Sigmoid colon (tissue), 7 donors: ENCODE data around the gene FLRT1. TPM values are rescaled to one million over a fixed set of nuclear protein-coding genes. Genes with fewer than 3 reads are reported as not detected.

Source experiments
- DNase-seq: peaks from one replicate; pipeline ENCODE4 v3.0.0-alpha.2; 2019
- H3K27ac ChIP-seq, 4 donors: fragments of 200-600 bp; sonication (generic); one replicate each; pipeline ENCODE4 v1.5.1; 2016 to 2019; ENCODE audit warnings: mild to moderate bottlenecking in 1 of 4
- H3K27me3 ChIP-seq, 3 donors: fragments of 200-600 bp; sonication (generic); one replicate each; pipeline ENCODE4 v1.5.1; 2019; ENCODE audit warnings: mild to moderate bottlenecking in 1 of 3
- H3K36me3 ChIP-seq, 4 donors: fragments of 200-600 bp; sonication (generic); one replicate each; pipeline ENCODE4 v1.5.1; 2016 to 2019
- H3K4me1 ChIP-seq, 4 donors: fragments of 200-600 bp; sonication (generic); one replicate each; pipeline ENCODE4 v1.5.1; 2017 to 2019
- H3K4me3 ChIP-seq, 4 donors: fragments of 200-600 bp; sonication (generic); one replicate each; pipeline ENCODE4 v1.5.1; 2017 to 2019; ENCODE audit warnings: mild to moderate bottlenecking in 2 of 4, moderate library complexity in 1 of 4
- H3K9me3 ChIP-seq, 4 donors: fragments of 200-600 bp in 3 of 4; sonication (generic) in 3 of 4; one replicate each; pipeline versions ENCODE4 v1.5.1 to v1.6.1; 2013 to 2019
- CTCF ChIP-seq, 4 experiments: fragments of 450-650 bp in 3 of 4; fragments of 200-600 bp in 1 of 4; IDR thresholded peaks; one replicate each; pipeline ENCODE4 v1.5.1; 2016 to 2019; ENCODE audit warnings: antibody characterized with exemption in 4 of 4, mild to moderate bottlenecking in 3 of 4, moderate library complexity in 2 of 4
- EP300 ChIP-seq, 4 donors: sonication (generic); formaldehyde crosslinking; IDR thresholded peaks; one replicate each; pipeline ENCODE4 v1.6.1; 2017; ENCODE audit warnings: antibody characterized with exemption in 4 of 4
- POLR2A ChIP-seq, 2 donors: fragments of 450-650 bp; IDR thresholded peaks; one replicate each; pipeline ENCODE4 v1.6.1; 2016; ENCODE audit warnings: antibody characterized with exemption in 2 of 2, mild to moderate bottlenecking in 2 of 2, moderate library complexity in 2 of 2
- POLR2AphosphoS5 ChIP-seq, 4 donors: sonication (generic); formaldehyde crosslinking; IDR thresholded peaks; one replicate each; pipeline ENCODE4 v1.6.1; 2017; ENCODE audit warnings: antibody characterized with exemption in 4 of 4
- WGBS, 2 donors: extraction: QIAGEN DNeasy Blood & Tissue Kit; methylation state at CpG; one replicate each; pipeline ENCODE4 v1.1.7; 2013; 5-methylcytosine and 5-hydroxymethylcytosine counted together
- intact Hi-C: fragments of 100-400 bp; cut with DNase I; formaldehyde crosslinking; loops from one replicate; pipeline ENCODE4 v1.15.1; 2023
- polyA plus RNA-seq, 3 donors: library from polyadenylated mRNA; stranded (reverse); fragments of 200-250 nt; gene quantifications; one replicate each; pipeline ENCODE4 v1.2.3, GENCODE V29; 2013
- total RNA-seq, 4 donors: library from RNA; depleted of rRNA; stranded (reverse); fragments of >200 nt; gene quantifications; one replicate each; pipeline ENCODE4 v1.1.0, GENCODE V29; 2016
- donor health status: healthy with polysubstance abuse.
- donor health status: Bipolar disorder and iron deficiency.
- donor health status: healthy.

FLRT1 gene
- total RNA-seq (1 to 10 TPM in 3 of 4 donors, under 1 TPM in 1; 0.99 to 6.9 (median 3.1) TPM), polyA plus RNA-seq (under 1 TPM in 1 of 3 donors, not detected in 2; 0.66 TPM)

GRCh38 chr11:64035576-64035975 lies at the start of gene FLRT1:
Gene FLRT1, plus strand, starts transcription at chr11:64035931. Its CDS starts 80,337 bp downstream, at chr11:64116268.
- no peaks in the 10 kb centered on the region for H3K9me3 ChIP-seq
- peaks cover 0 to 32% (median 20%) of the 10 kb centered on the region in 4 donors for H3K4me1 ChIP-seq
- WGBS, 2 donors, result 1% methylated on average over 57 to 60 of the region's 64 CpGs
- H3K27ac ChIP-seq, result peak within 1 kb of the TSS; percentile 55 to 74 (median 72)
- no peak for DNase-seq
- no peaks in the 10 kb centered on the region for H3K36me3 ChIP-seq
- H3K27me3 ChIP-seq, result peaks cover 0 to 9% (median 0%) of the 10 kb centered on the region in 3 donors
- intact Hi-C loops, result no loop called here
- no peak for TF ChIP-seq EP300 (IDR thresholded peaks at IDR 0.05)
- peak within 1 kb of the TSS; percentile 55 to 69 (median 64) for H3K4me3 ChIP-seq

GRCh38 chr11:63986156-63986931 lies 49.4 kb upstream of the FLRT1 start, which contains the start of gene OTUB1:
Gene OTUB1, plus strand, starts transcription at chr11:63986438. Its CDS starts 19 bp downstream, at chr11:63986457.
- intact Hi-C loops, result no loop called here
- TF ChIP-seq POLR2A (IDR thresholded peaks at IDR 0.05) (peak in 1 of 2 donors; percentile 46), CTCF (IDR thresholded peaks at IDR 0.05) (no peak), POLR2AphosphoS5 (IDR thresholded peaks at IDR 0.05) (peak; percentile 53 to 75 (median 72)), EP300 (IDR thresholded peaks at IDR 0.05) (no peak)
- 0 to 1% methylated on average over 63 of the region's 63 CpGs for WGBS, 2 donors

GRCh38 chr11:63986932-63987513 lies 48.7 kb upstream of the FLRT1 start:
- H3K36me3 ChIP-seq, result peaks cover 9 to 40% (median 14%) of the 10 kb centered on the region in 4 donors
- H3K9me3 ChIP-seq, result no peaks in the 10 kb centered on the region
- TF ChIP-seq EP300 (IDR thresholded peaks at IDR 0.05) (no peak), CTCF (IDR thresholded peaks at IDR 0.05) (no peak), POLR2AphosphoS5 (IDR thresholded peaks at IDR 0.05) (no peak), POLR2A (IDR thresholded peaks at IDR 0.05) (no peak)
- H3K27me3 ChIP-seq, result no peaks in the 10 kb centered on the region
- peak overlapping the region; percentile 64 to 95 (median 94) for H3K4me3 ChIP-seq
- H3K4me1 ChIP-seq, result peaks cover 0 to 30% (median 23%) of the 10 kb centered on the region in 4 donors
- H3K27ac ChIP-seq, result peak overlapping the region; percentile 86 to 88 (median 88)
- WGBS, 2 donors, result 42 to 44% methylated on average over 25 of the region's 25 CpGs
- intact Hi-C loops, result no loop called here
- peak; percentile 56 for DNase-seq

More at GRCh38 chr11:63986156-63986931, 49.4 kb upstream of the FLRT1 start, which contains the start of gene OTUB1:
- no peaks in the 10 kb centered on the region for H3K9me3 ChIP-seq
- H3K4me3 ChIP-seq, result peak within 1 kb of the TSS; percentile 64 to 95 (median 94)
- DNase-seq, result peak; percentile 95
- peaks cover 7 to 33% (median 12%) of the 10 kb centered on the region in 4 donors for H3K36me3 ChIP-seq
- H3K27me3 ChIP-seq, result no peaks in the 10 kb centered on the region
- H3K27ac ChIP-seq, result peak within 1 kb of the TSS; percentile 86 to 88 (median 88)
- peaks cover 0 to 30% (median 23%) of the 10 kb centered on the region in 4 donors for H3K4me1 ChIP-seq

- intact Hi-C loops, result no loop called here
- Histone ChIP-seq H3K4me3 (no peak overlapping the region), H3K27me3 (no peaks in the 10 kb centered on the region), H3K4me1 (peaks cover 0 to 22% (median 17%) of the 10 kb centered on the region in 4 donors), H3K27ac (no peak overlapping the region), H3K9me3 (no peaks in the 10 kb centered on the region), H3K36me3 (peaks cover 13 to 77% (median 21%) of the 10 kb centered on the region in 4 donors)
- no peak for DNase-seq
- TF ChIP-seq POLR2AphosphoS5 (IDR thresholded peaks at IDR 0.05), result no peak
- no peak for TF ChIP-seq EP300 (IDR thresholded peaks at IDR 0.05)
- TF ChIP-seq POLR2A (IDR thresholded peaks at IDR 0.05), result no peak
- no peak for TF ChIP-seq CTCF (IDR thresholded peaks at IDR 0.05)
- WGBS, 2 donors, result 92 to 93% methylated on average over 10 of the region's 10 CpGs
Measured at GRCh38 chr11:63991558-63991957, 44.2 kb upstream of the FLRT1 start.

GRCh38 chr11:63993100-63993499 lies 42.6 kb upstream of the FLRT1 start:
- intact Hi-C loops, result no loop called here
- WGBS, 2 donors, result 85 to 94% methylated on average over 5 of the region's 5 CpGs
- Histone ChIP-seq H3K36me3 (peaks cover 28 to 91% (median 33%) of the 10 kb centered on the region in 4 donors), H3K27me3 (no peaks in the 10 kb centered on the region), H3K27ac (no peak overlapping the region), H3K9me3 (no peaks in the 10 kb centered on the region), H3K4me3 (no peak overlapping the region), H3K4me1 (peaks cover 0 to 7% (median 3%) of the 10 kb centered on the region in 4 donors)
- TF ChIP-seq POLR2A (IDR thresholded peaks at IDR 0.05) (no peak), POLR2AphosphoS5 (IDR thresholded peaks at IDR 0.05) (no peak), EP300 (IDR thresholded peaks at IDR 0.05) (no peak), CTCF (IDR thresholded peaks at IDR 0.05) (no peak)
- DNase-seq, result no peak
